ENCODE measurements around the gene MSI2. TPM values are rescaled to one million over a fixed set of nuclear protein-coding genes. Genes with fewer than 3 reads are reported as not detected.
A peak's percentile ranks its signal among the peaks of the same experiment; 100 is the strongest.

Gene MSI2
- total RNA-seq, 1 donor from 2014 or later, result 75.5 TPM

GRCh38 chr17:57305908-57306504 lies 49.7 kb downstream of the MSI2 start:
- Mint-ChIP-seq H3K27ac (ENCODE audit: unreplicated experiment) (peak overlapping the region; percentile 55), H3K27me3 (ENCODE audit: unreplicated experiment) (no peaks in the 10 kb centered on the region), H3K9me3 (ENCODE audit: unreplicated experiment) (no peaks in the 10 kb centered on the region), H3K4me1 (ENCODE audit: unreplicated experiment) (peaks cover 18% of the 10 kb centered on the region), H3K4me3 (ENCODE audit: unreplicated experiment) (no peak overlapping the region), H3K36me3 (ENCODE audit: unreplicated experiment) (peaks cover 13% of the 10 kb centered on the region)
- TF ChIP-seq CTCF (IDR thresholded peaks at IDR 0.05), result no peak
- no peak for DNase-seq (ENCODE audit: extremely low spot score, unreplicated experiment)

- no peaks in the 10 kb centered on the region for H3K27me3 Mint-ChIP-seq (ENCODE audit: unreplicated experiment)
- no peak for DNase-seq (ENCODE audit: extremely low spot score, unreplicated experiment)
- no peaks in the 10 kb centered on the region for H3K9me3 Mint-ChIP-seq (ENCODE audit: unreplicated experiment)
- H3K27ac Mint-ChIP-seq (ENCODE audit: unreplicated experiment), result no peak overlapping the region
- peaks cover 28% of the 10 kb centered on the region for H3K4me1 Mint-ChIP-seq (ENCODE audit: unreplicated experiment)
- H3K4me3 Mint-ChIP-seq (ENCODE audit: unreplicated experiment), result no peak overlapping the region
- H3K36me3 Mint-ChIP-seq (ENCODE audit: unreplicated experiment), result peaks cover 12% of the 10 kb centered on the region
- no peak for TF ChIP-seq CTCF (IDR thresholded peaks at IDR 0.05)
Measured at GRCh38 chr17:57308543-57309186, 52.3 kb downstream of the MSI2 start.

GRCh38 chr17:57309479-57309878 lies 53.2 kb downstream of the MSI2 start:
- Mint-ChIP-seq H3K9me3 (ENCODE audit: unreplicated experiment) (no peaks in the 10 kb centered on the region), H3K36me3 (ENCODE audit: unreplicated experiment) (peaks cover 14% of the 10 kb centered on the region), H3K4me3 (ENCODE audit: unreplicated experiment) (no peak overlapping the region), H3K27me3 (ENCODE audit: unreplicated experiment) (no peaks in the 10 kb centered on the region), H3K27ac (ENCODE audit: unreplicated experiment) (no peak overlapping the region), H3K4me1 (ENCODE audit: unreplicated experiment) (peaks cover 28% of the 10 kb centered on the region)
- TF ChIP-seq CTCF (IDR thresholded peaks at IDR 0.05), result no peak
- DNase-seq (ENCODE audit: extremely low spot score, unreplicated experiment), result no peak

GRCh38 chr17:57311281-57312216 lies 55.2 kb downstream of the MSI2 start:
- no peak overlapping the region for H3K27ac Mint-ChIP-seq (ENCODE audit: unreplicated experiment)
- no peak overlapping the region for H3K4me3 Mint-ChIP-seq (ENCODE audit: unreplicated experiment)
- no peak for TF ChIP-seq CTCF (IDR thresholded peaks at IDR 0.05)
- H3K36me3 Mint-ChIP-seq (ENCODE audit: unreplicated experiment), result peaks cover 13% of the 10 kb centered on the region
- no peaks in the 10 kb centered on the region for H3K9me3 Mint-ChIP-seq (ENCODE audit: unreplicated experiment)
- DNase-seq (ENCODE audit: extremely low spot score, unreplicated experiment), result no peak
- H3K4me1 Mint-ChIP-seq (ENCODE audit: unreplicated experiment), result peaks cover 15% of the 10 kb centered on the region
- no peaks in the 10 kb centered on the region for H3K27me3 Mint-ChIP-seq (ENCODE audit: unreplicated experiment)

GRCh38 chr17:57312242-57312641 lies 55.9 kb downstream of the MSI2 start:
- Mint-ChIP-seq H3K4me3 (ENCODE audit: unreplicated experiment) (no peak overlapping the region), H3K27ac (ENCODE audit: unreplicated experiment) (no peak overlapping the region), H3K27me3 (ENCODE audit: unreplicated experiment) (no peaks in the 10 kb centered on the region), H3K36me3 (ENCODE audit: unreplicated experiment) (peaks cover 13% of the 10 kb centered on the region), H3K9me3 (ENCODE audit: unreplicated experiment) (no peaks in the 10 kb centered on the region), H3K4me1 (ENCODE audit: unreplicated experiment) (peaks cover 13% of the 10 kb centered on the region)
- DNase-seq (ENCODE audit: extremely low spot score, unreplicated experiment), result no peak
- no peak for TF ChIP-seq CTCF (IDR thresholded peaks at IDR 0.05)

Measured in osteocyte (in vitro differentiated cells).